ENCODE data around the gene TENM4. TPM values are rescaled to one million over a fixed set of nuclear protein-coding genes. Genes with fewer than 3 reads are reported as not detected.

Gene TENM4
- total RNA-seq, 2 donors from 2014 or later = 68.2 to 130 TPM

DNA sequence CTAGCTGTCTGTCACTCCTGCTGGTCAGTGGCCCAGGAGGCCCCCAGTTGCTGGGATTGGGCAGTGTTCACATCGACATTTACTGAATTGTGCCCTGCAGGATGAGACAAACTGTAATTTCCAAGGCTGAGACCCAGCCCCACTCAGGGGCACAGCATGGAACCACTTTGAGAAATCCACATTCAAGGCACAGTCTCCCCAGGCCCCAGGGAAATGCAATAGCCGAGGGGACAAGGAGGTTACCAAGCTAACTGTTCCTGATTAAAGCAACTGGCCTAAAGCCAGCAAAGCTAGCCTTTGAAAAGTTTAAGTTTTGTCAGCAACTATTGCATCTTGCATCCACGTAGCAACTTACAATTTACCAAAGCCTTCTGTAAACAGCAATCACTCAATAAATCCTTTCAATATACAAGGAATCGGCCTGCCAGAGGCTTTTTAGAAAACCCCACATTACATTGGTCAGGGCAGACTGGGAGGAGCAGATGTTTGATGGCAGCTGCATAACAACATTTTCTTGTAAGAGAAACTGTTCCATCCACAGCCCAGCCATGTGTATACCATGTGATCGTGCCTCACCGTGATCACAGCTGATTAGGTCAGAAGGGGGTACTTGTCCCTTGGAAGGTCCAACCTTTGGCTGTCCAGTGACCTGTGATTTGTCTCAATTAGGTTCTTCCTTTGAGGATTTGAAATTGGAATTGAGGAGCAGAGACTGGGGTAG lies 103.9 kb downstream of the TENM4 start:
- H3K36me3 Mint-ChIP-seq (ENCODE audit: low read depth) = peaks cover 4% of the 10 kb centered on the region

GRCh38 chr11:79335681-79336080 lies 105.1 kb downstream of the TENM4 start:
- Mint-ChIP-seq H3K36me3 (ENCODE audit: low read depth) (peaks cover 2% of the 10 kb centered on the region), H3K4me3 (no peak overlapping the region), H3K27ac (no peak overlapping the region), H3K4me1 (peaks cover 50% of the 10 kb centered on the region), H3K27me3 (ENCODE audit: insufficient read depth) (no peaks in the 10 kb centered on the region), H3K9me3 (no peaks in the 10 kb centered on the region)
- H3K27me3 ChIP-seq (ENCODE audit: control insufficient read depth, insufficient read depth, low read length, poor library complexity, severe bottlenecking) = no peaks in the 10 kb centered on the region
- no peaks in the 10 kb centered on the region for H3K4me1 ChIP-seq (ENCODE audit: control insufficient read depth, insufficient read depth, low read length)
- no peak overlapping the region for H3K9ac ChIP-seq (ENCODE audit: extremely low read depth, low read length, poor library complexity, severe bottlenecking)
- H3K36me3 ChIP-seq (ENCODE audit: control insufficient read depth, insufficient read depth, low read length) = no peaks in the 10 kb centered on the region
- TF ChIP-seq CTCF (conservative IDR thresholded peaks at IDR 0.05) = no peak
- WGBS, 2 experiments (ENCODE audit: insufficient coverage in 1 of 2, insufficient read length in 1 of 2) = 85% methylated on average over 3 of the region's 3 CpGs; no CpG with 5 or more reads in 1 of the 2 experiments
- H3K9me3 ChIP-seq (ENCODE audit: control insufficient read depth, low read length) = no peaks in the 10 kb centered on the region
- no peak overlapping the region for H3K27ac ChIP-seq (ENCODE audit: low read depth, low read length)
- DNase-seq = no peak
- no peak overlapping the region for H3K4me3 ChIP-seq (ENCODE audit: low read length)

More for the DNA sequence above, 103.9 kb downstream of the TENM4 start:
- H3K4me1 ChIP-seq (ENCODE audit: control insufficient read depth, insufficient read depth, low read length) = no peaks in the 10 kb centered on the region
- H3K9ac ChIP-seq (ENCODE audit: extremely low read depth, low read length, poor library complexity, severe bottlenecking) = no peak overlapping the region
- Mint-ChIP-seq H3K9me3 (no peaks in the 10 kb centered on the region), H3K27ac (peak overlapping the region; percentile 65), H3K4me1 (peaks cover 38% of the 10 kb centered on the region), H3K27me3 (ENCODE audit: insufficient read depth) (no peaks in the 10 kb centered on the region), H3K4me3 (no peak overlapping the region)
- DNase-seq = peak; percentile 64
- no peak overlapping the region for H3K4me3 ChIP-seq (ENCODE audit: low read length)
- 73 to 82% methylated on average over 5 to 6 of the region's 6 CpGs for WGBS, 2 experiments (ENCODE audit: insufficient coverage in 1 of 2, insufficient read length in 1 of 2)
- H3K27me3 ChIP-seq (ENCODE audit: control insufficient read depth, insufficient read depth, low read length, poor library complexity, severe bottlenecking) = no peaks in the 10 kb centered on the region
- H3K9me3 ChIP-seq (ENCODE audit: control insufficient read depth, low read length) = no peaks in the 10 kb centered on the region
- no peak for TF ChIP-seq CTCF (conservative IDR thresholded peaks at IDR 0.05)
- no peak overlapping the region for H3K27ac ChIP-seq (ENCODE audit: low read depth, low read length)
- H3K36me3 ChIP-seq (ENCODE audit: control insufficient read depth, insufficient read depth, low read length) = no peaks in the 10 kb centered on the region

DNA sequence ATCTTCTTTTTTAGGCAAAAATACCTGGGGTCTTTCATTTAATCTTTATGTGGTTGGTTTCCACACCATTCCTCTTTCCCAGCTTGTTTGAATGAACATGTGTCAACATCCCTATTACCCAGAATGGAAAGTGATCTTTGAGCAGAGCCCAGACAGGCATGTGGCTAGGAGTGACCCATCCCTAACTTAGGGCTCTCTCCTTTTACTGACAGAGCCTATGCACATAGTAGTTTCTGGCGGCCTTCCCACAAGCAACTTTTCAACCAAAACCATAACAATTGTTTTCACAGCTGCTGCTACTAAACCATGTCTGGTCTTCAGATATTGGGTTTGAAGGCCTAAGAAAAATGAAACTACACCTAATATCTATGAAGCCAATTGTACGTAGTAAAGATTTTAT lies 107.5 kb downstream of the TENM4 start:
- no peak overlapping the region for H3K9ac ChIP-seq (ENCODE audit: extremely low read depth, low read length, poor library complexity, severe bottlenecking)
- peaks cover 2% of the 10 kb centered on the region for H3K36me3 Mint-ChIP-seq (ENCODE audit: low read depth)
- no peak for TF ChIP-seq CTCF (conservative IDR thresholded peaks at IDR 0.05)
- DNase-seq = no peak
- 75 to 92% methylated on average over 1 to 2 of the region's 2 CpGs for WGBS, 2 experiments (ENCODE audit: insufficient coverage in 1 of 2, insufficient read length in 1 of 2)
- H3K9me3 Mint-ChIP-seq = no peaks in the 10 kb centered on the region
- no peak overlapping the region for H3K4me3 ChIP-seq (ENCODE audit: low read length)
- H3K4me3 Mint-ChIP-seq = no peak overlapping the region
- H3K36me3 ChIP-seq (ENCODE audit: control insufficient read depth, insufficient read depth, low read length) = no peaks in the 10 kb centered on the region
- H3K4me1 Mint-ChIP-seq = peaks cover 56% of the 10 kb centered on the region
- H3K27ac ChIP-seq (ENCODE audit: low read depth, low read length) = no peak overlapping the region
- no peaks in the 10 kb centered on the region for H3K27me3 ChIP-seq (ENCODE audit: control insufficient read depth, insufficient read depth, low read length, poor library complexity, severe bottlenecking)
- H3K4me1 ChIP-seq (ENCODE audit: control insufficient read depth, insufficient read depth, low read length) = no peaks in the 10 kb centered on the region
- no peaks in the 10 kb centered on the region for H3K9me3 ChIP-seq (ENCODE audit: control insufficient read depth, low read length)
- H3K27ac Mint-ChIP-seq = no peak overlapping the region
- H3K27me3 Mint-ChIP-seq (ENCODE audit: insufficient read depth) = no peaks in the 10 kb centered on the region

All from endodermal cell (in vitro differentiated cells).